ENCODE results near the gene KLF7.
"Not testable (repeated sequence)": the region's sequence is repeated elsewhere in the genome, so short reads cannot be mapped to it uniquely, and the experiment has no call there.

KLF7 gene

DNA sequence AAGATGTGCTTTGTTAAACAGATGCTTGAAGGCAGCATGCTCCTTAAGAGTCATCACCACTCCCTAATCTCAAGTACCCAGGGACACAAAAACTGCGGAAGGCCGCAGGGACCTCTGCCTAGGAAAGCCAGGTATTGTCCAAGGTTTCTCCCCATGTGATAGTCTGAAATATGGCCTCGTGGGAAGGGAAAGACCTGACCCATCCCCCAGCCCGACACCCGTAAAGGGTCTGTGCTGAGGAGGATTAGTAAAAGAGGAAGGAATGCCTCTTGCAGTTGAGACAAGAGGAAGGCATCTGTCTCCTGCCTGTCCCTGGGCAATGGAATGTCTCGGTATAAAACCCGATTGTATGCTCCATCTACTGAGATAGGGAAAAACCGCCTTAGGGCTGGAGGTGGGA is 128.7 kb downstream of the KLF7 start:
- not testable (repeated sequence) for H3K27ac ChIP-seq (ENCODE audit: insufficient read depth, low read depth, low read length, poor library complexity, severe bottlenecking); H3K36me3 ChIP-seq (ENCODE audit: control insufficient read depth, insufficient read depth, low read length); H3K27me3 ChIP-seq (ENCODE audit: control insufficient read depth, insufficient read depth, low read length, poor library complexity, severe bottlenecking); H3K4me3 ChIP-seq (ENCODE audit: insufficient read depth, low read depth, low read length); H3K9me3 ChIP-seq (ENCODE audit: control insufficient read depth, low read length)
- WGBS, 2 experiments: 10 to 14% methylated on average over 5 of the region's 8 CpGs
- peaks cover 12% of the 10 kb centered on the region for H3K4me1 ChIP-seq (ENCODE audit: control insufficient read depth, insufficient read depth, low read length)

DNA sequence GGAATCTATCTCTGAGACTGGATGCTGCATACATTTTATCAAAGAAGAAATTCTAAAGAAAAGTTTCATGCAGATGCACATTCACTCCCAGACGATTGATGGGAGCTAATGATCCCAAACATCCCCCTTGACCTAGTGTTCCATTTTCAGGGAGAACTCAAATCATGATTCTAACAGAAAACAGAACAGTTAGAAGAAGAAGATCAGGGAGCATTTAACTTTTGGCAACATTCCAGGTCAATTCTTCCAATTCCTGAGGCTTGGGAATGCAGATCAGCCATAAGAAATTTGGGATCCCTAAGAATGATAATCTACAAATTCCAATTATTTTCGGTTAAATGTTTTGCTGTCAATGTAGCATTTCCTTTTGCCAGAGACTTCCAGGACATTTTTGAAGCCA is 129.9 kb downstream of the KLF7 start:
- peaks cover 8% of the 10 kb centered on the region for H3K9me3 ChIP-seq (ENCODE audit: control insufficient read depth, low read length)
- H3K36me3 ChIP-seq (ENCODE audit: control insufficient read depth, insufficient read depth, low read length): no peaks in the 10 kb centered on the region
- H3K27ac ChIP-seq (ENCODE audit: insufficient read depth, low read depth, low read length, poor library complexity, severe bottlenecking): no peak overlapping the region
- WGBS, 2 experiments: 93 to 97% methylated on average over 2 of the region's 2 CpGs
- H3K4me1 ChIP-seq (ENCODE audit: control insufficient read depth, insufficient read depth, low read length): peaks cover 6% of the 10 kb centered on the region
- H3K27me3 ChIP-seq (ENCODE audit: control insufficient read depth, insufficient read depth, low read length, poor library complexity, severe bottlenecking): no peaks in the 10 kb centered on the region
- no peak overlapping the region for H3K4me3 ChIP-seq (ENCODE audit: insufficient read depth, low read depth, low read length)

- H3K27me3 ChIP-seq (ENCODE audit: control insufficient read depth, insufficient read depth, low read length, poor library complexity, severe bottlenecking): no peaks in the 10 kb centered on the region
- 73 to 87% methylated on average over 2 of the region's 2 CpGs for WGBS, 2 experiments
- H3K27ac ChIP-seq (ENCODE audit: insufficient read depth, low read depth, low read length, poor library complexity, severe bottlenecking): no peak overlapping the region
- peaks cover 6% of the 10 kb centered on the region for H3K4me1 ChIP-seq (ENCODE audit: control insufficient read depth, insufficient read depth, low read length)
- peaks cover 8% of the 10 kb centered on the region for H3K9me3 ChIP-seq (ENCODE audit: control insufficient read depth, low read length)
- no peak overlapping the region for H3K4me3 ChIP-seq (ENCODE audit: insufficient read depth, low read depth, low read length)
- H3K36me3 ChIP-seq (ENCODE audit: control insufficient read depth, insufficient read depth, low read length): no peaks in the 10 kb centered on the region
These were observed 133.3 kb downstream of the KLF7 start for GRCh38 chr2:207032490-207032889.

Data from ectodermal cell (in vitro differentiated cells).